H9 (cell line): Measurements from ENCODE around the gene ITGB2. TPM values are rescaled to one million over a fixed set of nuclear protein-coding genes. Genes with fewer than 3 reads are reported as not detected.

Experiments used
- DNase-seq: peaks from one replicate; pipeline ENCODE4 v3.0.0-alpha.2; 2017
- H2AFZ ChIP-seq: one replicate; pipeline ENCODE4 v1.6.1; 2013; ENCODE audit warnings: mild to moderate bottlenecking, low read length, control low read depth, moderate library complexity
- H2AK5ac ChIP-seq: 2 replicates; pipeline ENCODE4 v1.6.1; 2013; ENCODE audit warnings: low read length, control low read depth, mixed read lengths; ENCODE audit not compliant: insufficient read length
- H2BK120ac ChIP-seq: one replicate; pipeline ENCODE4 v1.6.1; 2013; ENCODE audit warnings: low read depth, mild to moderate bottlenecking, low read length, control low read depth, inconsistent platforms; ENCODE audit not compliant: poor library complexity, severe bottlenecking
- H2BK12ac ChIP-seq: 2 replicates; pipeline ENCODE4 v1.6.1; 2013; ENCODE audit warnings: low read length, control low read depth, mixed read lengths, low read depth; ENCODE audit not compliant: insufficient read length
- H2BK15ac ChIP-seq: 2 replicates; pipeline ENCODE4 v1.6.1; 2013; ENCODE audit warnings: low read depth, low read length, control low read depth
- H2BK20ac ChIP-seq: one replicate; pipeline ENCODE4 v1.6.1; 2013; ENCODE audit warnings: low read depth, mild to moderate bottlenecking, low read length, control low read depth, inconsistent platforms; ENCODE audit not compliant: poor library complexity, severe bottlenecking
- H2BK5ac ChIP-seq: 2 replicates; pipeline ENCODE4 v1.6.1; 2013; ENCODE audit warnings: low read length, control low read depth, mixed read lengths; ENCODE audit not compliant: insufficient read length
- H3K14ac ChIP-seq: 2 replicates; pipeline ENCODE4 v1.6.1; 2013; ENCODE audit warnings: low read length, control low read depth; ENCODE audit not compliant: insufficient read depth
- H3K18ac ChIP-seq: 2 replicates; pipeline ENCODE4 v1.6.1; 2013; ENCODE audit warnings: low read depth, mild to moderate bottlenecking, mixed read lengths, low read length, control low read depth; ENCODE audit not compliant: insufficient read length
- H3K23ac ChIP-seq: 2 replicates; pipeline ENCODE4 v1.6.1; 2013; ENCODE audit warnings: low read length, control low read depth, mixed read lengths, low read depth; ENCODE audit not compliant: insufficient read length
- H3K23me2 ChIP-seq: 2 replicates; pipeline ENCODE4 v1.6.1; 2013; ENCODE audit warnings: low read depth, mild to moderate bottlenecking, mixed read lengths, low read length, control low read depth; ENCODE audit not compliant: insufficient read length, poor library complexity, severe bottlenecking
- H3K27ac ChIP-seq: 2 replicates; pipeline ENCODE4 v1.5.1; 2013; ENCODE audit warnings: low read length, control low read depth, mixed read lengths, low read depth; ENCODE audit not compliant: insufficient read length
- H3K27me3 ChIP-seq: 2 replicates; pipeline ENCODE4 v1.6.1; 2013; ENCODE audit warnings: low read length, control low read depth, inconsistent platforms; ENCODE audit not compliant: insufficient read depth
- H3K4ac ChIP-seq: 2 replicates; pipeline ENCODE4 v1.6.1; 2013; ENCODE audit warnings: low read depth, mild to moderate bottlenecking, control low read depth, inconsistent platforms, low read length, moderate library complexity
- H3K4me1 ChIP-seq: 2 replicates; pipeline ENCODE4 v1.6.1; 2013; ENCODE audit warnings: low read length, control low read depth, inconsistent platforms; ENCODE audit not compliant: insufficient read depth
- H3K4me2 ChIP-seq: 2 replicates; pipeline ENCODE4 v1.6.1; 2013; ENCODE audit warnings: low read length, control low read depth, mixed read lengths; ENCODE audit not compliant: insufficient read length, insufficient read depth
- H3K56ac ChIP-seq: 2 replicates; pipeline ENCODE4 v1.6.1; 2013; ENCODE audit warnings: low read depth, mild to moderate bottlenecking, mixed read lengths, low read length, control low read depth; ENCODE audit not compliant: insufficient read length
- H3K79me1 ChIP-seq: 2 replicates; pipeline ENCODE4 v1.6.1; 2013; ENCODE audit warnings: low read depth, mild to moderate bottlenecking, moderate library complexity, low read length, control low read depth, inconsistent platforms; ENCODE audit not compliant: insufficient read depth, poor library complexity, severe bottlenecking
- H3K79me2 ChIP-seq: 2 replicates; pipeline ENCODE4 v1.6.1; 2013; ENCODE audit warnings: low read length, control low read depth, inconsistent platforms; ENCODE audit not compliant: insufficient read depth
- H3K9ac ChIP-seq: 2 replicates; pipeline ENCODE4 v1.6.1; 2013; ENCODE audit warnings: low read length, control low read depth, mixed read lengths; ENCODE audit not compliant: insufficient read length; ENCODE audit errors: extremely low read depth
- H3K9me3 ChIP-seq: one replicate; pipeline ENCODE4 v1.6.1; 2013; ENCODE audit warnings: low read depth, low read length, inconsistent platforms; ENCODE audit not compliant: control insufficient read depth
- H3T11ph ChIP-seq: one replicate; pipeline ENCODE4 v1.6.1; 2013; ENCODE audit warnings: mild to moderate bottlenecking, low read length, control low read depth, inconsistent platforms
- H4K20me1 ChIP-seq: one replicate; pipeline ENCODE4 v1.6.1; 2013; ENCODE audit not compliant: control insufficient read depth, insufficient read length, insufficient read depth
- H4K5ac ChIP-seq: 2 replicates; pipeline ENCODE4 v1.6.1; 2013; ENCODE audit warnings: low read depth, mild to moderate bottlenecking, mixed read lengths, low read length, control low read depth; ENCODE audit not compliant: insufficient read length
- H4K8ac ChIP-seq: replicated peaks from 2 replicates; pipeline ENCODE4 v1.6.1; 2013; ENCODE audit warnings: low read length, control low read depth, mixed read lengths, low read depth; ENCODE audit not compliant: insufficient read length
- H4K91ac ChIP-seq: 2 replicates; pipeline ENCODE4 v1.6.1; 2013; ENCODE audit warnings: low read depth, mild to moderate bottlenecking, moderate library complexity, mixed read lengths, low read length, control low read depth; ENCODE audit not compliant: insufficient read length
- H3K27ac Mint-ChIP-seq, 3 experiments: 2 replicates in 2 of 3; 3 replicates in 1 of 3; pipeline ENCODE4 v1.8.0; 2020 to 2021; ENCODE audit warnings: mixed read lengths in 3 of 3, mild to moderate bottlenecking in 1 of 3, moderate library complexity in 1 of 3
- H3K27me3 Mint-ChIP-seq: 2 replicates; pipeline ENCODE4 v1.8.0; 2021; ENCODE audit warnings: low read depth, mild to moderate bottlenecking, moderate library complexity, mixed read lengths
- H3K36me3 Mint-ChIP-seq, 3 experiments: 2 replicates in 2 of 3; 3 replicates in 1 of 3; pipeline ENCODE4 v1.8.0; 2020 to 2021; ENCODE audit warnings: low read depth in 3 of 3, mixed read lengths in 3 of 3; ENCODE audit not compliant: insufficient read depth in 1 of 3
- H3K4me1 Mint-ChIP-seq, 2 experiments: 2 replicates each; pipeline ENCODE4 v1.8.0; 2020; ENCODE audit warnings: mixed read lengths in 2 of 2
- H3K4me3 Mint-ChIP-seq, 2 experiments: 2 replicates in 1 of 2; 3 replicates in 1 of 2; pipeline ENCODE4 v1.8.0; 2020 to 2021; ENCODE audit warnings: mild to moderate bottlenecking in 2 of 2, mixed read lengths in 2 of 2, moderate library complexity in 1 of 2
- H3K9me3 Mint-ChIP-seq, 2 experiments: 2 replicates in 1 of 2; 3 replicates in 1 of 2; pipeline ENCODE4 v1.8.0; 2020; ENCODE audit warnings: mild to moderate bottlenecking in 2 of 2, mixed read lengths in 2 of 2, moderate library complexity in 1 of 2
- CTCF ChIP-seq: fragments of 200-600 bp; sonication (generic); conservative IDR thresholded peaks from 3 replicates; pipeline ENCODE4 v1.8.0; 2021; ENCODE audit warnings: antibody characterized with exemption, mild to moderate bottlenecking
- WGBS: extraction: QIAGEN DNeasy Blood & Tissue Kit; methylation state at CpG from one replicate; pipeline ENCODE4 v1.1.7; 2013; ENCODE audit warnings: missing lambda C conversion rate, low lambda C conversion rate, mixed read lengths; ENCODE audit not compliant: insufficient read length; ENCODE audit errors: extremely low coverage; 5-methylcytosine and 5-hydroxymethylcytosine counted together
- total RNA-seq: library from RNA; stranded (reverse); gene quantifications from 2 replicates; pipeline ENCODE4 v1.2.1, GENCODE V29; 2021

The ITGB2 gene
- total RNA-seq, 1 experiment from 2014 or later: 1.1 TPM

GRCh38 chr21:44867999-44868700 is 52.5 kb downstream of the ITGB2 start:
- peaks cover 46 to 48% of the 10 kb centered on the region in 2 experiments for H3K4me1 Mint-ChIP-seq
- WGBS: no CpG with 5 or more reads among the region's 12 CpGs
- Histone ChIP-seq H2AFZ (no peak overlapping the region), H3K9me3 (no peaks in the 10 kb centered on the region), H2BK15ac (no peak overlapping the region), H3K56ac (no peak overlapping the region), H3K4me2 (no peak overlapping the region), H3K27ac (no peak overlapping the region), H3K27me3 (no peaks in the 10 kb centered on the region), H3K9ac (no peak overlapping the region), H2BK12ac (no peak overlapping the region), H3K23ac (no peak overlapping the region), H4K5ac (no peak overlapping the region), H3K79me1 (peaks cover 31% of the 10 kb centered on the region), H3T11ph (no peak overlapping the region), H3K4ac (no peak overlapping the region), H4K8ac (no peak overlapping the region), H3K23me2 (peaks cover 11% of the 10 kb centered on the region), H3K14ac (no peak overlapping the region), H3K18ac (no peak overlapping the region), H4K91ac (no peak overlapping the region), H2BK120ac (no peak overlapping the region), H3K79me2 (peaks cover 67% of the 10 kb centered on the region), H2BK5ac (no peak overlapping the region), H2BK20ac (no peak overlapping the region), H2AK5ac (no peak overlapping the region), H4K20me1 (no peaks in the 10 kb centered on the region), H3K4me1 (peaks cover 15% of the 10 kb centered on the region)
- H3K27me3 Mint-ChIP-seq: no peaks in the 10 kb centered on the region; the same call in 1 of the 2 replicates
- H3K36me3 Mint-ChIP-seq: peaks cover 17 to 25% (median 23%) of the 10 kb centered on the region in 3 experiments
- peak overlapping the region in 1 of 3 experiments; percentile 25; a peak in 1 of 7 replicates for H3K27ac Mint-ChIP-seq
- no peaks in the 10 kb centered on the region for H3K9me3 Mint-ChIP-seq
- no peak for TF ChIP-seq CTCF
- no peak overlapping the region for H3K4me3 Mint-ChIP-seq
- DNase-seq: no peak
